Hepatic stellate cell (primary cell): ENCODE data around the gene ARL6IP6.

Experiments
- DNase-seq: peaks from one replicate; pipeline ENCODE4 v3.0.0; 2011; ENCODE audit warnings: low spot score

The ARL6IP6 gene

GRCh38 chr2:152811916-152812315 is 93.5 kb downstream of the ARL6IP6 start:
- no peak for DNase-seq
